ENCODE data around the gene SLAMF9.

Gene SLAMF9

GRCh38 chr1:159982280-159982679 is 28.2 kb upstream of the SLAMF9 start:
- H3K36me3 ChIP-seq (ENCODE audit: low read length) = no peaks in the 10 kb centered on the region
- H3K4me3 ChIP-seq (ENCODE audit: insufficient read depth, low read length, poor library complexity, severe bottlenecking) = no peak overlapping the region
- no peak overlapping the region for H3K4me2 ChIP-seq (ENCODE audit: low read depth, low read length, poor library complexity, severe bottlenecking)
- H3K9me2 ChIP-seq (replicated peaks; ENCODE audit: insufficient read depth, low read length) = no peaks in the 10 kb centered on the region
- H3K79me2 ChIP-seq (ENCODE audit: insufficient read depth, low read length) = no peaks in the 10 kb centered on the region
- no peak overlapping the region for H2AFZ ChIP-seq (ENCODE audit: low read depth, low read length, severe bottlenecking)
- no peaks in the 10 kb centered on the region for H3K27me3 ChIP-seq (ENCODE audit: low read length)
- TF ChIP-seq EZH2phosphoT487 (conservative IDR thresholded peaks at IDR 0.05; ENCODE audit: low read length) (no peak), CTCF (IDR thresholded peaks at IDR 0.05; ENCODE audit: insufficient read depth, low read length, poor library complexity, severe bottlenecking) (no peak)
- H3K9me3 ChIP-seq (ENCODE audit: insufficient read depth, low read length) = no peaks in the 10 kb centered on the region
- no peak overlapping the region for H3K9ac ChIP-seq (ENCODE audit: low read length)
- H4K20me1 ChIP-seq (ENCODE audit: low read depth, low read length) = no peaks in the 10 kb centered on the region
- H3F3A ChIP-seq (ENCODE audit: insufficient read depth) = no peaks in the 10 kb centered on the region
- H3K27ac ChIP-seq (ENCODE audit: low read depth, low read length) = no peak overlapping the region

GRCh38 chr1:159981351-159982055 is 27.5 kb upstream of the SLAMF9 start:
- H3K36me3 ChIP-seq (ENCODE audit: low read length) = no peaks in the 10 kb centered on the region
- H4K20me1 ChIP-seq (ENCODE audit: low read depth, low read length) = no peaks in the 10 kb centered on the region
- no peaks in the 10 kb centered on the region for H3K27me3 ChIP-seq (ENCODE audit: low read length)
- H3K9me2 ChIP-seq (replicated peaks; ENCODE audit: insufficient read depth, low read length) = no peaks in the 10 kb centered on the region
- no peak overlapping the region for H3K4me3 ChIP-seq (ENCODE audit: insufficient read depth, low read length, poor library complexity, severe bottlenecking)
- H3K9me3 ChIP-seq (ENCODE audit: insufficient read depth, low read length) = no peaks in the 10 kb centered on the region
- H2AFZ ChIP-seq (ENCODE audit: low read depth, low read length, severe bottlenecking) = no peak overlapping the region
- TF ChIP-seq CTCF (IDR thresholded peaks at IDR 0.05; ENCODE audit: insufficient read depth, low read length, poor library complexity, severe bottlenecking) (no peak), EZH2phosphoT487 (conservative IDR thresholded peaks at IDR 0.05; ENCODE audit: low read length) (no peak)
- no peak overlapping the region for H3K9ac ChIP-seq (ENCODE audit: low read length)
- H3K4me2 ChIP-seq (ENCODE audit: low read depth, low read length, poor library complexity, severe bottlenecking) = no peak overlapping the region
- H3K27ac ChIP-seq (ENCODE audit: low read depth, low read length) = no peak overlapping the region
- H3K79me2 ChIP-seq (ENCODE audit: insufficient read depth, low read length) = no peaks in the 10 kb centered on the region
- H3F3A ChIP-seq (ENCODE audit: insufficient read depth) = no peaks in the 10 kb centered on the region

GRCh38 chr1:159980786-159981185 is 26.7 kb upstream of the SLAMF9 start:
- H3K36me3 ChIP-seq (ENCODE audit: low read length) = no peaks in the 10 kb centered on the region
- H3K9me3 ChIP-seq (ENCODE audit: insufficient read depth, low read length) = no peaks in the 10 kb centered on the region
- H3K9me2 ChIP-seq (replicated peaks; ENCODE audit: insufficient read depth, low read length) = no peaks in the 10 kb centered on the region
- no peak overlapping the region for H3K4me3 ChIP-seq (ENCODE audit: insufficient read depth, low read length, poor library complexity, severe bottlenecking)
- no peak overlapping the region for H3K4me2 ChIP-seq (ENCODE audit: low read depth, low read length, poor library complexity, severe bottlenecking)
- H3F3A ChIP-seq (ENCODE audit: insufficient read depth) = no peaks in the 10 kb centered on the region
- no peak overlapping the region for H3K9ac ChIP-seq (ENCODE audit: low read length)
- H3K27ac ChIP-seq (ENCODE audit: low read depth, low read length) = no peak overlapping the region
- no peaks in the 10 kb centered on the region for H3K79me2 ChIP-seq (ENCODE audit: insufficient read depth, low read length)
- no peak for TF ChIP-seq EZH2phosphoT487 (conservative IDR thresholded peaks at IDR 0.05; ENCODE audit: low read length)
- TF ChIP-seq CTCF (IDR thresholded peaks at IDR 0.05; ENCODE audit: insufficient read depth, low read length, poor library complexity, severe bottlenecking) = no peak
- H2AFZ ChIP-seq (ENCODE audit: low read depth, low read length, severe bottlenecking) = no peak overlapping the region
- H3K27me3 ChIP-seq (ENCODE audit: low read length) = no peaks in the 10 kb centered on the region
- H4K20me1 ChIP-seq (ENCODE audit: low read depth, low read length) = no peaks in the 10 kb centered on the region

Measured in SU-DHL-6 (cell line).